ENCODE results near the gene HMGXB3.

DNA sequence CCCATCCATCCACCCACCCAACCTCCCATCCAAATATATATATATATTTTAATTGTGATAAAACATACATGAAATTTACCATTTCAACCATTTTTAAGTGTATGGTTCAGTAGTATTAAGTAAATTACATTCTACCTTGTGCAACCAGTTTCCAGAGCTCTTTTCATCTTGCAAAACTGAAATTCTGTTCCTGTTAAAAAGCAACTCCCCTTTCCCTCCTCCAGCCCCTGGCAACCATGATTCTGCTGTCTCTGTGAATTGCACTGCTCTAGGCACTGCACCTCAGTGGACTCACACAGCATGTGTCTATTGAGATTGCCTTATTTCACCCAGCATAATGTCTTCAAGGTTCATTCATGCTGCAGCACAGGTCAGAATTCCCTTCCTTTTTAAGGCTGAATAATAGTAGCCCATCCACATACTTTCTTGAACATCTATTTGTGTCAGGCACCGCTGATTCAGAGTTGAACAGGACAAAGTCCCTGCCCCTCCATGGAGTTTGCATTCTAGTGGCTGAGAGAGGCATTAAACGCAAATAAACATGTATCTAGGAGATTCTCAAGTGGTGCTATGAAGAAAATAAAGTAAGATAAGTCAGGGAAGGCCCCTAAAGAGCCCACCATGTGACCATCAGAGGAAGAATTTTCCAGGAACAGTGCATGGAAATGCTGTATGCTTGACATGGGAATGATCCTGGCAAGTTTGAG is 61.8 kb downstream of the HMGXB3 start:
- no peak for TF ChIP-seq POLR2AphosphoS5 (IDR thresholded peaks at IDR 0.05)
- TF ChIP-seq, protein P1, sequence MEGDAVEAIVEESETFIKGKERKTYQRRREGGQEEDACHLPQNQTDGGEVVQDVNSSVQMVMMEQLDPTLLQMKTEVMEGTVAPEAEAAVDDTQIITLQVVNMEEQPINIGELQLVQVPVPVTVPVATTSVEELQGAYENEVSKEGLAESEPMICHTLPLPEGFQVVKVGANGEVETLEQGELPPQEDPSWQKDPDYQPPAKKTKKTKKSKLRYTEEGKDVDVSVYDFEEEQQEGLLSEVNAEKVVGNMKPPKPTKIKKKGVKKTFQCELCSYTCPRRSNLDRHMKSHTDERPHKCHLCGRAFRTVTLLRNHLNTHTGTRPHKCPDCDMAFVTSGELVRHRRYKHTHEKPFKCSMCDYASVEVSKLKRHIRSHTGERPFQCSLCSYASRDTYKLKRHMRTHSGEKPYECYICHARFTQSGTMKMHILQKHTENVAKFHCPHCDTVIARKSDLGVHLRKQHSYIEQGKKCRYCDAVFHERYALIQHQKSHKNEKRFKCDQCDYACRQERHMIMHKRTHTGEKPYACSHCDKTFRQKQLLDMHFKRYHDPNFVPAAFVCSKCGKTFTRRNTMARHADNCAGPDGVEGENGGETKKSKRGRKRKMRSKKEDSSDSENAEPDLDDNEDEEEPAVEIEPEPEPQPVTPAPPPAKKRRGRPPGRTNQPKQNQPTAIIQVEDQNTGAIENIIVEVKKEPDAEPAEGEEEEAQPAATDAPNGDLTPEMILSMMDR (IDR thresholded peaks at IDR 0.05): no peak
- TF ChIP-seq EP300 (IDR thresholded peaks at IDR 0.05): no peak
